Measurements from ENCODE around the gene EPHA4. TPM values are rescaled to one million over a fixed set of nuclear protein-coding genes. Genes with fewer than 3 reads are reported as not detected.
A peak's percentile ranks its signal among the peaks of the same experiment; 100 is the strongest.

Gene EPHA4
- total and polyA plus RNA-seq, 2 of the 4 experiments (the other 2 are of a cell fraction): 36.9 to 132 TPM

GRCh38 chr2:221572821-221573429, 821 bp upstream of the EPHA4 start:
- Histone ChIP-seq H2BK20ac (ENCODE audit: low read depth, low read length) (no peak overlapping the region; the same call in 1 of the 2 replicates), H2BK15ac (ENCODE audit: low read depth, low read length) (peak overlapping the region; percentile 39; the same call in 1 of the 3 replicates), H2AK5ac (ENCODE audit: low read depth, low read length) (no peak overlapping the region), H3K9me1 (ENCODE audit: insufficient read depth, low read length) (peaks cover 10% of the 10 kb centered on the region; the same call in 1 of the 2 replicates), H2BK120ac (ENCODE audit: low read depth, low read length) (peak overlapping the region; percentile 79), H3K4ac (ENCODE audit: low read depth, low read length) (peak overlapping the region; percentile 78), H3K9ac (ENCODE audit: low read depth, low read length) (peak overlapping the region; percentile 76), H2BK5ac (ENCODE audit: low read depth, low read length, poor library complexity, severe bottlenecking) (peak overlapping the region; percentile 56), H4K91ac (ENCODE audit: insufficient read depth, low read depth, low read length) (peak overlapping the region; percentile 65), H3K27ac (ENCODE audit: insufficient read depth, low read length) (peak overlapping the region; percentile 84), H3K36me3 (ENCODE audit: control insufficient read depth, insufficient read depth, low read length) (no peaks in the 10 kb centered on the region; the same call in 1 of the 2 replicates), H3K56ac (ENCODE audit: extremely low read depth, insufficient read depth, low read length) (peak overlapping the region; percentile 39), H2AFZ (replicated peaks; ENCODE audit: low read length, poor library complexity) (peak overlapping the region; percentile 97), H4K20me1 (ENCODE audit: insufficient read depth, low read length) (peaks cover 23% of the 10 kb centered on the region), H4K8ac (ENCODE audit: low read depth in 2 of 2, low read length in 2 of 2) (peak overlapping the region; percentile 15 to 59; a peak in 2 of 4 replicates), H4K5ac (ENCODE audit: low read depth, low read length) (peak overlapping the region; percentile 50; the same call in 1 of the 2 replicates), H3K9me3 (ENCODE audit: control insufficient read depth, insufficient read depth, low read length) (no peaks in the 10 kb centered on the region), H3K14ac (replicated peaks; ENCODE audit: low read depth, low read length) (peak overlapping the region; percentile 84; the same call in 1 of the 2 replicates), H3K23ac (ENCODE audit: low read depth, low read length) (peak overlapping the region; percentile 77), H3K4me2 (ENCODE audit: low read depth, low read length) (peak overlapping the region; percentile 86), H3K4me3 (ENCODE audit: insufficient read depth, low read depth, low read length) (peak overlapping the region; percentile 91), H2AK9ac (replicated peaks; ENCODE audit: low read depth, low read length, poor library complexity) (peak overlapping the region; percentile 5), H3K18ac (ENCODE audit: low read depth, low read length) (peak overlapping the region; percentile 65; the same call in 1 of the 2 replicates), H3K79me1 (ENCODE audit: low read depth in 1 of 2, low read length in 2 of 2) (peaks cover 11 to 33% of the 10 kb centered on the region in 2 experiments; a peak in 3 of 4 replicates), H3K27me3 (ENCODE audit: control insufficient read depth, insufficient read depth, low read length) (no peaks in the 10 kb centered on the region), H3K4me1 (ENCODE audit: control insufficient read depth, insufficient read depth, low read length) (peaks cover 3% of the 10 kb centered on the region)
- ATAC-seq (ENCODE audit: low read depth) (peak; percentile 30), DNase-seq (peak; percentile 47)
- BruUV-seq (replicated peaks): no TSS peak
- in situ Hi-C loops (cut with MboI; ENCODE audit: low sequenced_read_pairs): loop anchor here (5.0 to 10.0 kb wide), 3 partner anchors 878 to 1846 kb away; no protein-coding TSS in a partner anchor
- CTCF ChIA-PET: interaction anchor here (0.6 to 2.0 kb wide), 9 partner anchors 54 to 1836 kb away, joined by 3 to 9 read pairs (median 3); no protein-coding TSS in a partner anchor
- dilution Hi-C loops (cut with HindIII; ENCODE audit: low sequenced_read_pairs, unreplicated experiment): no loop called here
- POLR2A ChIA-PET (ENCODE audit: unreplicated experiment): no interaction called here
- intact Hi-C loops (cut with micrococcal nuclease): loop anchor here (1.0 to 10.0 kb wide), 21 partner anchors 116 to 1931 kb away; no protein-coding TSS in a partner anchor
- TF ChIP-seq MXI1 (IDR thresholded peaks at IDR 0.05; ENCODE audit: borderline replicate concordance, low read depth, low read length): no peak
- WGBS, 2 experiments (ENCODE audit: extremely low coverage in 2 of 2, insufficient read length in 1 of 2): 2% methylated on average over 20 of the region's 42 CpGs; no CpG with 5 or more reads in 1 of the 2 experiments
